K562 (cell line): ENCODE data around the gene TANC1. TPM values are rescaled to one million over a fixed set of nuclear protein-coding genes. Genes with fewer than 3 reads are reported as not detected.

Experiments
- JUND ChIP-seq, 2 experiments: IDR thresholded peaks; 2 replicates in 1 of 2; 3 replicates in 1 of 2; pipeline ENCODE4 v1.6.1; 2011; ENCODE audit warnings: borderline replicate concordance in 2 of 2, low read depth in 2 of 2, low read length in 2 of 2, improper control_type of control experiment in 1 of 2, missing biosample characterization in 1 of 2, missing genetic modification characterization in 1 of 2, missing genetic modification reagents in 1 of 2
- MAFG ChIP-seq: fragments of 450-650 bp; conservative IDR thresholded peaks from 2 replicates; pipeline ENCODE4 v1.6.1; 2016; ENCODE audit warnings: missing genetic modification characterization, missing compliant biosample characterization
- SMARCC2 ChIP-seq: fragments of 450-650 bp; IDR thresholded peaks from 2 replicates; pipeline ENCODE4 v1.6.1; 2017; ENCODE audit warnings: antibody characterized with exemption, moderate library complexity, mild to moderate bottlenecking, low read depth
- STAT6 ChIP-seq: sonication (generic); formaldehyde crosslinking; IDR thresholded peaks from 2 replicates; pipeline ENCODE4 v1.8.1; 2023; ENCODE audit warnings: mild to moderate bottlenecking, missing genetic modification reagents
- THRAP3 ChIP-seq: fragments of 450-650 bp; IDR thresholded peaks from 2 replicates; pipeline ENCODE4 v1.6.1; 2016; ENCODE audit warnings: mild to moderate bottlenecking, inconsistent platforms, borderline replicate concordance
- ZNF318 ChIP-seq, 2 experiments: fragments of 450-650 bp; IDR thresholded peaks; 2 replicates each; pipeline ENCODE4 v1.6.1; 2016; ENCODE audit warnings: mild to moderate bottlenecking in 2 of 2, borderline replicate concordance in 1 of 2, low read depth in 1 of 2, moderate library complexity in 1 of 2
- polyA plus RNA-seq, 8 experiments: library from polyadenylated mRNA; depleted of rRNA in 4 of 8; stranded (reverse) in 5 of 8; unstranded in 3 of 8; fragments of >200 nt; fragmentation: Nextera tagmentation in 2 of 8; fragmentation: Illumina TruSeq in 1 of 8; extraction: Ambion mirVana in 2 of 8; extraction: Trizol in 1 of 8; gene quantifications; 2 replicates each; pipeline versions ENCODE4 v1.2.1 to v1.2.3, GENCODE V29; 2011 to 2014; ENCODE audit warnings: inconsistent platforms in 1 of 8, missing spikeins in 1 of 8
- total RNA-seq, 7 experiments: library from RNA; depleted of rRNA in 6 of 7; stranded (reverse); fragments of >200 nt in 6 of 7; fragmentation: Illumina TruSeq in 2 of 7; extraction: Trizol in 2 of 7; gene quantifications; 2 replicates each; pipeline versions ENCODE4 v1.2.1 to v1.2.3, GENCODE V29; 2011 to 2021; ENCODE audit warnings: low replicate concordance in 1 of 7
- TF ChIP-seq, protein P1 (sequence below): fragments of 200-800 bp; sonication (Bioruptor generic); IDR thresholded peaks from 2 replicates; pipeline ENCODE4 v1.6.1; 2016; ENCODE audit warnings: missing genetic modification characterization, missing compliant biosample characterization
- TF ChIP-seq, protein P2 (sequence below): fragments of 450-650 bp; formaldehyde crosslinking; IDR thresholded peaks from 2 replicates; pipeline ENCODE4 v1.4.0; 2020; ENCODE audit warnings: mild to moderate bottlenecking, moderate library complexity

Gene TANC1
- total and polyA plus RNA-seq, 9 of the 15 experiments (the other 6 are each of a cell fraction or from before 2014, with no cell fraction given) = under 0.01 to 0.20 (median 0.07) TPM; not detected in 1

- TF ChIP-seq ZNF318 (IDR thresholded peaks at IDR 0.05; ENCODE audit: borderline replicate concordance in 1 of 2, low read depth in 1 of 2) (no peak), THRAP3 (no peak), STAT6 (no peak), JUND (IDR thresholded peaks at IDR 0.05; ENCODE audit: borderline replicate concordance, low read depth, low read length) (no peak), JUND (tag; IDR thresholded peaks at IDR 0.05; ENCODE audit: borderline replicate concordance, low read depth, low read length) (no peak), SMARCC2 (no peak), MAFG (tag) (peak; percentile 18; the same call in 1 of the 2 replicates)
- TF ChIP-seq, protein P1, sequence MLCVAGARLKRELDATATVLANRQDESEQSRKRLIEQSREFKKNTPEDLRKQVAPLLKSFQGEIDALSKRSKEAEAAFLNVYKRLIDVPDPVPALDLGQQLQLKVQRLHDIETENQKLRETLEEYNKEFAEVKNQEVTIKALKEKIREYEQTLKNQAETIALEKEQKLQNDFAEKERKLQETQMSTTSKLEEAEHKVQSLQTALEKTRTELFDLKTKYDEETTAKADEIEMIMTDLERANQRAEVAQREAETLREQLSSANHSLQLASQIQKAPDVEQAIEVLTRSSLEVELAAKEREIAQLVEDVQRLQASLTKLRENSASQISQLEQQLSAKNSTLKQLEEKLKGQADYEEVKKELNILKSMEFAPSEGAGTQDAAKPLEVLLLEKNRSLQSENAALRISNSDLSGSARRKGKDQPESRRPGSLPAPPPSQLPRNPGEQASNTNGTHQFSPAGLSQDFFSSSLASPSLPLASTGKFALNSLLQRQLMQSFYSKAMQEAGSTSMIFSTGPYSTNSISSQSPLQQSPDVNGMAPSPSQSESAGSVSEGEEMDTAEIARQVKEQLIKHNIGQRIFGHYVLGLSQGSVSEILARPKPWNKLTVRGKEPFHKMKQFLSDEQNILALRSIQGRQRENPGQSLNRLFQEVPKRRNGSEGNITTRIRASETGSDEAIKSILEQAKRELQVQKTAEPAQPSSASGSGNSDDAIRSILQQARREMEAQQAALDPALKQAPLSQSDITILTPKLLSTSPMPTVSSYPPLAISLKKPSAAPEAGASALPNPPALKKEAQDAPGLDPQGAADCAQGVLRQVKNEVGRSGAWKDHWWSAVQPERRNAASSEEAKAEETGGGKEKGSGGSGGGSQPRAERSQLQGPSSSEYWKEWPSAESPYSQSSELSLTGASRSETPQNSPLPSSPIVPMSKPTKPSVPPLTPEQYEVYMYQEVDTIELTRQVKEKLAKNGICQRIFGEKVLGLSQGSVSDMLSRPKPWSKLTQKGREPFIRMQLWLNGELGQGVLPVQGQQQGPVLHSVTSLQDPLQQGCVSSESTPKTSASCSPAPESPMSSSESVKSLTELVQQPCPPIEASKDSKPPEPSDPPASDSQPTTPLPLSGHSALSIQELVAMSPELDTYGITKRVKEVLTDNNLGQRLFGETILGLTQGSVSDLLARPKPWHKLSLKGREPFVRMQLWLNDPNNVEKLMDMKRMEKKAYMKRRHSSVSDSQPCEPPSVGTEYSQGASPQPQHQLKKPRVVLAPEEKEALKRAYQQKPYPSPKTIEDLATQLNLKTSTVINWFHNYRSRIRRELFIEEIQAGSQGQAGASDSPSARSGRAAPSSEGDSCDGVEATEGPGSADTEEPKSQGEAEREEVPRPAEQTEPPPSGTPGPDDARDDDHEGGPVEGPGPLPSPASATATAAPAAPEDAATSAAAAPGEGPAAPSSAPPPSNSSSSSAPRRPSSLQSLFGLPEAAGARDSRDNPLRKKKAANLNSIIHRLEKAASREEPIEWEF (CRISPR knock-in tag) = no peak
- TF ChIP-seq, protein P2, sequence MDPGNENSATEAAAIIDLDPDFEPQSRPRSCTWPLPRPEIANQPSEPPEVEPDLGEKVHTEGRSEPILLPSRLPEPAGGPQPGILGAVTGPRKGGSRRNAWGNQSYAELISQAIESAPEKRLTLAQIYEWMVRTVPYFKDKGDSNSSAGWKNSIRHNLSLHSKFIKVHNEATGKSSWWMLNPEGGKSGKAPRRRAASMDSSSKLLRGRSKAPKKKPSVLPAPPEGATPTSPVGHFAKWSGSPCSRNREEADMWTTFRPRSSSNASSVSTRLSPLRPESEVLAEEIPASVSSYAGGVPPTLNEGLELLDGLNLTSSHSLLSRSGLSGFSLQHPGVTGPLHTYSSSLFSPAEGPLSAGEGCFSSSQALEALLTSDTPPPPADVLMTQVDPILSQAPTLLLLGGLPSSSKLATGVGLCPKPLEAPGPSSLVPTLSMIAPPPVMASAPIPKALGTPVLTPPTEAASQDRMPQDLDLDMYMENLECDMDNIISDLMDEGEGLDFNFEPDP (CRISPR knock-in tag) = no peak
These were observed 113.7 kb downstream of the TANC1 start (continued) for GRCh38 chr2:159082119-159082518.
